Right lobe of liver (tissue), 6 donors: ENCODE results near the gene TM2D1. TPM values are rescaled to one million over a fixed set of nuclear protein-coding genes. Genes with fewer than 3 reads are reported as not detected.

ENCODE experiments used
- ATAC-seq, 4 donors: fragments of 200-7000 bp; cut with Tn5 transposase; one replicate each; pipeline ENCODE4 v1.9.1; 2020; ENCODE audit warnings: mild to moderate bottlenecking in 4 of 4, moderate library complexity in 4 of 4
- DNase-seq, 3 donors: peaks; one replicate each; pipeline ENCODE4 v3.0.0-alpha.2; 2020
- H3K27ac ChIP-seq, 3 donors: fragments of 200-600 bp; one replicate each; pipeline ENCODE4 v1.8.0; 2022
- H3K27me3 ChIP-seq, 2 donors: fragments of 200-600 bp; one replicate each; pipeline ENCODE4 v1.8.0; 2022
- H3K36me3 ChIP-seq, 4 donors: fragments of 200-600 bp; sonication (generic) in 1 of 4; one replicate each; pipeline versions ENCODE4 v1.5.1 to v1.8.0; 2017 to 2022; ENCODE audit warnings: control low read depth in 1 of 4
- H3K4me1 ChIP-seq, 4 donors: fragments of 200-600 bp; sonication (generic) in 1 of 4; one replicate each; pipeline versions ENCODE4 v1.5.1 to v1.8.0; 2017 to 2022; ENCODE audit warnings: control low read depth in 1 of 4
- H3K4me3 ChIP-seq, 3 donors: fragments of 200-600 bp; one replicate each; pipeline ENCODE4 v1.8.0; 2022
- H3K9me3 ChIP-seq, 4 donors: fragments of 200-600 bp; sonication (generic) in 1 of 4; one replicate each; pipeline versions ENCODE4 v1.5.1 to v1.8.0; 2017 to 2022; ENCODE audit warnings: control low read depth in 1 of 4
- CTCF ChIP-seq, 4 donors: fragments of 200-600 bp in 3 of 4; fragments of 450-650 bp in 1 of 4; IDR thresholded peaks; one replicate each; pipeline versions ENCODE4 v1.5.1 to v1.8.0; 2016 to 2022; ENCODE audit warnings: antibody characterized with exemption in 4 of 4, mild to moderate bottlenecking in 2 of 4
- POLR2A ChIP-seq: fragments of 450-650 bp; IDR thresholded peaks from one replicate; pipeline ENCODE4 v1.6.1; 2017; ENCODE audit warnings: antibody characterized with exemption, mild to moderate bottlenecking
- WGBS: methylation state at CpG from one replicate; pipeline ENCODE4 v1.1.6; 2018; ENCODE audit warnings: low coverage, low lambda C conversion rate; ENCODE audit not compliant: insufficient coverage; ENCODE audit errors: missing lambda C conversion rate; 5-methylcytosine and 5-hydroxymethylcytosine counted together
- intact Hi-C, 2 donors: fragments of 100-400 bp; cut with DNase I; formaldehyde crosslinking; loops; one replicate each; pipeline versions ENCODE4 v1.11.2 to v1.14.1; 2022
- total RNA-seq, 6 experiments: library from RNA; depleted of rRNA in 2 of 6; stranded (reverse); fragments of >200 nt in 2 of 6; fragmentation: NEBNext Ultra II Directional in 3 of 6; extraction: Animal tissue kit (Norgen Biotek cat#: 25700) in 3 of 6; gene quantifications; one replicate each; pipeline versions ENCODE4 v1.1.0 to v1.2.4, GENCODE V29; 2016 to 2023
- donor health status: DM: no; HTN: yes; CAD: no.
- donor health status: DM: no; HTN: no; CAD: no.
- donor health status: DM: no; HTN: no; CAD: no.
- donor health status: DM: no; HTN: yes; CAD: no.
- donor health status: DM: no; HTN: yes; CAD: no.

Gene TM2D1
- total RNA-seq, 6 experiments from 2014 or later = 15.0 to 24.5 (median 20.3) TPM

DNA sequence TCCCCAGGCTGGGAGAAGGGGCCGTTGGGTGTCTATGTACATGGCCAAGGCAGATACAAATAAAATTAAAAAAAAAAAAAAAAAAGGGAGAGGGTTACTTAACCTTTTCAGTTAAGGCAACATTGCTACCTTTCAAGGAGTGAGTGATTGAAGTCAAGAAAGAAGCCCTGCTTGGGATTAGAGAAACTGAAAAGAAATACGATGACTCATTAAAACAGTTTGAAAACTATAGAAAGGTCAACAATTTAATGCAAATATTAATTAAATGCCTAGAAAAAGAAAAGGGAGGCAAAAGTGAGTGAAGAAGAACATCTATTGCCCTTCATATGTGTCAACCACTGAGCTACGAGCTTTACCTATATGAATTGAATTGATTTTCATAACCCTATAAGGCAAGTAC lies 69.5 kb downstream of the TM2D1 start:
- no peaks in the 10 kb centered on the region for H3K4me1 ChIP-seq
- TF ChIP-seq CTCF (IDR thresholded peaks at IDR 0.05) = no peak
- TF ChIP-seq POLR2A = no peak
- H3K27me3 ChIP-seq = no peaks in the 10 kb centered on the region
- ATAC-seq = no peak
- H3K9me3 ChIP-seq = no peaks in the 10 kb centered on the region
- 78% methylated on average over 3 of the region's 3 CpGs for WGBS
- no peak overlapping the region for H3K27ac ChIP-seq
- intact Hi-C loops = no loop called here
- no peak for DNase-seq
- H3K4me3 ChIP-seq = no peak overlapping the region
- no peaks in the 10 kb centered on the region for H3K36me3 ChIP-seq

DNA sequence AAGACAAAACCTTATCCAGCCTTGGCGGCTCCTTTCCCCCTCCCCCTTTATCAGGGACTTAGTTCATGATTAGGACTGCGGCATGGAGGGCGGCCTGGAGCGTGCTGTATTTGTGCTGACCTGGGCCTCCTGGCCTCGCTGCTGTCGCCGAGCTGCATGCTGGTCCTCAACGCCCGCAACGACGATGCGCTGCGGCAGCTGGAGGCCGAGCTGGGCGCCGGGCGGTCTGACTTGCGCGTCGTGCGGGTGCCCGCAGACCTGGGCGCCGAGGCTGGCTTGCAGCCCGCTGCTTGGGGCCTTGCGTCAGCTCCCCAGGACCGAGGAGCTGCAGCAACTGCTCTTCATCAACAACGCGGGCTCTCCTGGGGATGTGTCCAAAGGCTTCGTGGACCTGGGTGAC lies 70.9 kb downstream of the TM2D1 start:
- no peak for ATAC-seq
- TF ChIP-seq POLR2A (no peak), CTCF (IDR thresholded peaks at IDR 0.05) (no peak)

GRCh38 chr1:61648983-61649742 lies 75.8 kb downstream of the TM2D1 start:
- H3K27me3 ChIP-seq = no peaks in the 10 kb centered on the region
- H3K4me1 ChIP-seq = no peaks in the 10 kb centered on the region
- no peaks in the 10 kb centered on the region for H3K9me3 ChIP-seq
- no peak overlapping the region for H3K27ac ChIP-seq
- 76% methylated on average over 4 of the region's 5 CpGs for WGBS
- no peak overlapping the region for H3K4me3 ChIP-seq
- H3K36me3 ChIP-seq = no peaks in the 10 kb centered on the region
- no peak for TF ChIP-seq CTCF (IDR thresholded peaks at IDR 0.05)
- no peak for TF ChIP-seq POLR2A
- DNase-seq (no peak), ATAC-seq (no peak)
- intact Hi-C loops = no loop called here

More for the DNA sequence above, 70.9 kb downstream of the TM2D1 start:
- intact Hi-C loops = no loop called here
- WGBS = no CpG with 5 or more reads among the region's 30 CpGs
- DNase-seq = no peak
- Histone ChIP-seq H3K4me3 (no peak overlapping the region), H3K27me3 (no peaks in the 10 kb centered on the region), H3K4me1 (no peaks in the 10 kb centered on the region), H3K27ac (no peak overlapping the region), H3K9me3 (no peaks in the 10 kb centered on the region), H3K36me3 (no peaks in the 10 kb centered on the region)

- WGBS = 86% methylated on average over 2 of the region's 2 CpGs
- Histone ChIP-seq H3K4me3 (no peak overlapping the region), H3K36me3 (no peaks in the 10 kb centered on the region), H3K27me3 (no peaks in the 10 kb centered on the region), H3K27ac (no peak overlapping the region), H3K9me3 (no peaks in the 10 kb centered on the region), H3K4me1 (no peaks in the 10 kb centered on the region)
- intact Hi-C loops = no loop called here
- no peak for TF ChIP-seq POLR2A
- TF ChIP-seq CTCF (IDR thresholded peaks at IDR 0.05) = no peak
- no peak for DNase-seq
- ATAC-seq = no peak
These were observed 77.8 kb downstream of the TM2D1 start for GRCh38 chr1:61647142-61647541.
